NB4 (cell line): ENCODE data around the gene HECW1.

Experiments
- MYC ChIP-seq: IDR thresholded peaks from 2 replicates; pipeline ENCODE4 v1.6.1; 2011; ENCODE audit warnings: low read depth, low read length
- TF ChIP-seq, protein P1 (sequence below): IDR thresholded peaks from one replicate; pipeline ENCODE4 v1.5.1; 2012; ENCODE audit warnings: low read depth, low read length
- TF ChIP-seq, protein P2 (sequence below): IDR thresholded peaks from 2 replicates; pipeline ENCODE4 v1.6.1; 2011; ENCODE audit warnings: low read depth, low read length

DNA sequence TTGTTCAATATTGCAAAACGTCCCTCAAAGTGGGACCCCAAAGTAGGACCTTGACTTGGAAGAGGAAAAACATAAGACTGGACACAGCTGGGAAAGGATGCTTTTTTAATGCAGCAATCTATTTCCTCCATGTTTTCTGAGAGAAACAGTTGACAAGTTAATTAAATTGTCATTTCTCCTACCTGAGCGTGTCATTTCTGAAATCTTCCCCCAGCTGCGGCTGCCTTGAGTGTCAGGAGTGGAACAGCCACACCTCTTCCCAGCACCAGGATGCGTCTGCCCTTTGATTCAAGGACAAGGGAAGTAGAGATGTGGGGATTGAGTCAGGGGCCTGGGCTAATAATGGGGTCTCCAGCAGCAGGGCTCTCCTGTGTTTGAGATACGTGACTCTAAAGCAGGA lies 171.3 kb downstream of the HECW1 start:
- TF ChIP-seq, protein P1, sequence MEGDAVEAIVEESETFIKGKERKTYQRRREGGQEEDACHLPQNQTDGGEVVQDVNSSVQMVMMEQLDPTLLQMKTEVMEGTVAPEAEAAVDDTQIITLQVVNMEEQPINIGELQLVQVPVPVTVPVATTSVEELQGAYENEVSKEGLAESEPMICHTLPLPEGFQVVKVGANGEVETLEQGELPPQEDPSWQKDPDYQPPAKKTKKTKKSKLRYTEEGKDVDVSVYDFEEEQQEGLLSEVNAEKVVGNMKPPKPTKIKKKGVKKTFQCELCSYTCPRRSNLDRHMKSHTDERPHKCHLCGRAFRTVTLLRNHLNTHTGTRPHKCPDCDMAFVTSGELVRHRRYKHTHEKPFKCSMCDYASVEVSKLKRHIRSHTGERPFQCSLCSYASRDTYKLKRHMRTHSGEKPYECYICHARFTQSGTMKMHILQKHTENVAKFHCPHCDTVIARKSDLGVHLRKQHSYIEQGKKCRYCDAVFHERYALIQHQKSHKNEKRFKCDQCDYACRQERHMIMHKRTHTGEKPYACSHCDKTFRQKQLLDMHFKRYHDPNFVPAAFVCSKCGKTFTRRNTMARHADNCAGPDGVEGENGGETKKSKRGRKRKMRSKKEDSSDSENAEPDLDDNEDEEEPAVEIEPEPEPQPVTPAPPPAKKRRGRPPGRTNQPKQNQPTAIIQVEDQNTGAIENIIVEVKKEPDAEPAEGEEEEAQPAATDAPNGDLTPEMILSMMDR, result no peak
- TF ChIP-seq MYC, result no peak
- TF ChIP-seq, protein P2, sequence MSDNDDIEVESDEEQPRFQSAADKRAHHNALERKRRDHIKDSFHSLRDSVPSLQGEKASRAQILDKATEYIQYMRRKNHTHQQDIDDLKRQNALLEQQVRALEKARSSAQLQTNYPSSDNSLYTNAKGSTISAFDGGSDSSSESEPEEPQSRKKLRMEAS, result no peak
